ENCODE measurements around the gene BDH1.

BDH1 gene

GRCh38 chr3:197547306-197548011, 8.3 kb downstream of the BDH1 start:
- DNase-seq, result no peak

- DNase-seq, result no peak
Observed at GRCh38 chr3:197546307-197547085, 9.3 kb downstream of the BDH1 start.

GRCh38 chr3:197545571-197545970, 10.2 kb downstream of the BDH1 start:
- DNase-seq, result no peak

GRCh38 chr3:197545101-197545500, 10.7 kb downstream of the BDH1 start:
- no peak for DNase-seq

- no peak for DNase-seq
Observed at GRCh38 chr3:197542741-197543454, 12.9 kb downstream of the BDH1 start.

GRCh38 chr3:197541756-197542539, 13.8 kb downstream of the BDH1 start:
- no peak for DNase-seq

GRCh38 chr3:197540961-197541377, 14.8 kb downstream of the BDH1 start:
- no peak for DNase-seq

GRCh38 chr3:197539651-197540051, 16.1 kb downstream of the BDH1 start:
- DNase-seq, result no peak

- no peak for DNase-seq
Observed at GRCh38 chr3:197533927-197534725, 21.6 kb downstream of the BDH1 start.

- no peak for DNase-seq
Observed at GRCh38 chr3:197533396-197533795, 22.4 kb downstream of the BDH1 start.

- no peak for DNase-seq
Observed at GRCh38 chr3:197532388-197532787, 23.4 kb downstream of the BDH1 start.

GRCh38 chr3:197528190-197528589, 27.6 kb downstream of the BDH1 start:
- DNase-seq, result no peak

GRCh38 chr3:197527569-197527968, 28.2 kb downstream of the BDH1 start:
- no peak for DNase-seq

GRCh38 chr3:197525706-197526105, 30.1 kb downstream of the BDH1 start:
- no peak for DNase-seq

- DNase-seq, result no peak
Observed at GRCh38 chr3:197524128-197524527, 31.6 kb downstream of the BDH1 start.

GRCh38 chr3:197523526-197523925, 32.2 kb downstream of the BDH1 start:
- no peak for DNase-seq

GRCh38 chr3:197522881-197523441, 32.8 kb downstream of the BDH1 start:
- DNase-seq, result no peak

- no peak for DNase-seq
Observed at GRCh38 chr3:197522183-197522715, 33.5 kb downstream of the BDH1 start.

- DNase-seq, result no peak
Observed at GRCh38 chr3:197521277-197522182, 34.2 kb downstream of the BDH1 start.
